ENCODE results near the gene SLIT3.

SLIT3 gene

GRCh38 chr5:168943091-168943884, 357.7 kb downstream of the SLIT3 start:
- DNase-seq, result no peak

- no peak for DNase-seq
These were observed 359.0 kb downstream of the SLIT3 start for GRCh38 chr5:168941901-168942300.

GRCh38 chr5:168940712-168941111, 360.2 kb downstream of the SLIT3 start:
- DNase-seq, result no peak

GRCh38 chr5:168939887-168940544, 360.9 kb downstream of the SLIT3 start:
- no peak for DNase-seq

- no peak for DNase-seq
These were observed 361.7 kb downstream of the SLIT3 start for GRCh38 chr5:168939156-168939800.

GRCh38 chr5:168936511-168936910, 364.4 kb downstream of the SLIT3 start:
- DNase-seq, result no peak

GRCh38 chr5:168935183-168935582, 365.8 kb downstream of the SLIT3 start:
- DNase-seq, result no peak

GRCh38 chr5:168934169-168934568, 366.8 kb downstream of the SLIT3 start:
- no peak for DNase-seq

GRCh38 chr5:168932400-168933189, 368.3 kb downstream of the SLIT3 start:
- DNase-seq, result no peak

- DNase-seq, result no peak
These were observed 369.1 kb downstream of the SLIT3 start for GRCh38 chr5:168931638-168932345.

GRCh38 chr5:168929656-168930055, 371.3 kb downstream of the SLIT3 start:
- no peak for DNase-seq

- DNase-seq, result no peak
These were observed 375.8 kb downstream of the SLIT3 start for GRCh38 chr5:168925160-168925559.

- no peak for DNase-seq
These were observed 379.6 kb downstream of the SLIT3 start for GRCh38 chr5:168921147-168921866.

GRCh38 chr5:168920019-168920810, 380.7 kb downstream of the SLIT3 start:
- DNase-seq, result no peak

GRCh38 chr5:168917947-168918600, 382.9 kb downstream of the SLIT3 start:
- no peak for DNase-seq

- no peak for DNase-seq
These were observed 384.1 kb downstream of the SLIT3 start for GRCh38 chr5:168916852-168917251.

GRCh38 chr5:168916266-168916665, 384.7 kb downstream of the SLIT3 start:
- DNase-seq, result no peak

GRCh38 chr5:168914491-168914890, 386.4 kb downstream of the SLIT3 start:
- DNase-seq, result no peak

GRCh38 chr5:168910874-168911273, 390.1 kb downstream of the SLIT3 start:
- DNase-seq, result no peak

GRCh38 chr5:168908207-168908606, 392.7 kb downstream of the SLIT3 start:
- DNase-seq, result no peak

All from activated CD4-positive, alpha-beta T cell treated with anti-CD3 and anti-CD28 coated beads for 4 hours (primary cell).